Calu3 (cell line): ENCODE results near the gene NCOA1. TPM values are rescaled to one million over a fixed set of nuclear protein-coding genes. Genes with fewer than 3 reads are reported as not detected.

Experiments used
- BruUV-seq: library from RNA; stranded (reverse); fragments of 400-500 nt; replicated peaks from 2 replicates; lab custom pipeline; 2021; lab: Mats Ljungman, UMichigan
- CTCF ChIA-PET: fragments of 300-600 bp; sonication (Branson Sonifier 250); formaldehyde crosslinking; loops from one replicate; lab custom pipeline; 2022; ENCODE audit warnings: antibody characterized with exemption; lab: Charles Lee
- DNase-seq: peaks from one replicate; pipeline ENCODE4 v3.0.0; 2022
- H3K27ac Mint-ChIP-seq: one replicate; pipeline ENCODE4 v1.8.0; 2022; ENCODE audit warnings: mixed read lengths; ENCODE audit not compliant: unreplicated experiment
- H3K27me3 Mint-ChIP-seq: one replicate; pipeline ENCODE4 v1.8.0; 2022; ENCODE audit warnings: mixed read lengths; ENCODE audit not compliant: unreplicated experiment
- H3K36me3 Mint-ChIP-seq: one replicate; pipeline ENCODE4 v1.8.0; 2022; ENCODE audit warnings: mild to moderate bottlenecking, moderate library complexity, mixed read lengths; ENCODE audit not compliant: insufficient read depth, unreplicated experiment
- H3K4me1 Mint-ChIP-seq: one replicate; pipeline ENCODE4 v1.8.0; 2022; ENCODE audit warnings: mild to moderate bottlenecking, low read depth, mixed read lengths; ENCODE audit not compliant: unreplicated experiment
- H3K4me3 Mint-ChIP-seq: one replicate; pipeline ENCODE4 v1.8.0; 2022; ENCODE audit warnings: mild to moderate bottlenecking, low read depth, moderate library complexity, mixed read lengths; ENCODE audit not compliant: unreplicated experiment
- H3K9me3 Mint-ChIP-seq: one replicate; pipeline ENCODE4 v1.8.0; 2022; ENCODE audit warnings: low read depth, mixed read lengths; ENCODE audit not compliant: unreplicated experiment
- intact Hi-C: fragments of 100-400 bp; cut with micrococcal nuclease; formaldehyde crosslinking; loops from one replicate; pipeline ENCODE4 v1.10.0; 2022; ENCODE audit not compliant: unreplicated experiment
- total RNA-seq: library from RNA; stranded (reverse); gene quantifications from 2 replicates; pipeline ENCODE4 v1.2.3, GENCODE V29; 2022
- TF ChIP-seq, protein P1 (sequence below): fragments of 200-600 bp; IDR thresholded peaks from one replicate; pipeline ENCODE4 v1.8.0; 2022; ENCODE audit warnings: antibody characterized with exemption; ENCODE audit not compliant: unreplicated experiment

NCOA1 gene
- total RNA-seq, 1 experiment from 2014 or later, result 14.8 TPM

DNA sequence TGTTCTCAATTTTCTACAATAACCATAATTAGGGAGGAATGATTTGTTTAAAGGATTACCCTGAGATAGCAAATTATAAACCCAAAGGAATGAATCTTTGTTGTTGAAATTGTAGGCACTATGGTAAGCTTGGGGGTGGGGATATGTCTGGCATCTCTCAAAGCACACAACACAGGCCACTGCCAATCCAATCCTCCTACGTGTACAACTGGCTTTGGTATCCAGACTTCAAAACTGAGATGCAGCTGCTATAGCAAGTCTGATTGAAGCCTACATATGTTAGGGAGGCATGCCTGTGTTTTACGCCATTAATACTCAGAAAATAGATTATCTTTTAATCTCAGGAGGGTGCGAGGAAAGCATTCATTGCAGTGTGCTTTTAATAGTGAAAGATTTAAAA is 5.9 kb upstream of the NCOA1 start:
- CTCF ChIA-PET, result no interaction called here
- no TSS peak for BruUV-seq
- TF ChIP-seq, protein P1, sequence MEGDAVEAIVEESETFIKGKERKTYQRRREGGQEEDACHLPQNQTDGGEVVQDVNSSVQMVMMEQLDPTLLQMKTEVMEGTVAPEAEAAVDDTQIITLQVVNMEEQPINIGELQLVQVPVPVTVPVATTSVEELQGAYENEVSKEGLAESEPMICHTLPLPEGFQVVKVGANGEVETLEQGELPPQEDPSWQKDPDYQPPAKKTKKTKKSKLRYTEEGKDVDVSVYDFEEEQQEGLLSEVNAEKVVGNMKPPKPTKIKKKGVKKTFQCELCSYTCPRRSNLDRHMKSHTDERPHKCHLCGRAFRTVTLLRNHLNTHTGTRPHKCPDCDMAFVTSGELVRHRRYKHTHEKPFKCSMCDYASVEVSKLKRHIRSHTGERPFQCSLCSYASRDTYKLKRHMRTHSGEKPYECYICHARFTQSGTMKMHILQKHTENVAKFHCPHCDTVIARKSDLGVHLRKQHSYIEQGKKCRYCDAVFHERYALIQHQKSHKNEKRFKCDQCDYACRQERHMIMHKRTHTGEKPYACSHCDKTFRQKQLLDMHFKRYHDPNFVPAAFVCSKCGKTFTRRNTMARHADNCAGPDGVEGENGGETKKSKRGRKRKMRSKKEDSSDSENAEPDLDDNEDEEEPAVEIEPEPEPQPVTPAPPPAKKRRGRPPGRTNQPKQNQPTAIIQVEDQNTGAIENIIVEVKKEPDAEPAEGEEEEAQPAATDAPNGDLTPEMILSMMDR, result no peak
- Mint-ChIP-seq H3K4me1 (peaks cover 26% of the 10 kb centered on the region), H3K36me3 (peaks cover 5% of the 10 kb centered on the region), H3K27me3 (no peaks in the 10 kb centered on the region), H3K9me3 (no peaks in the 10 kb centered on the region), H3K27ac (no peak overlapping the region), H3K4me3 (no peak overlapping the region)
- DNase-seq, result no peak
- intact Hi-C loops, result no loop called here

DNA sequence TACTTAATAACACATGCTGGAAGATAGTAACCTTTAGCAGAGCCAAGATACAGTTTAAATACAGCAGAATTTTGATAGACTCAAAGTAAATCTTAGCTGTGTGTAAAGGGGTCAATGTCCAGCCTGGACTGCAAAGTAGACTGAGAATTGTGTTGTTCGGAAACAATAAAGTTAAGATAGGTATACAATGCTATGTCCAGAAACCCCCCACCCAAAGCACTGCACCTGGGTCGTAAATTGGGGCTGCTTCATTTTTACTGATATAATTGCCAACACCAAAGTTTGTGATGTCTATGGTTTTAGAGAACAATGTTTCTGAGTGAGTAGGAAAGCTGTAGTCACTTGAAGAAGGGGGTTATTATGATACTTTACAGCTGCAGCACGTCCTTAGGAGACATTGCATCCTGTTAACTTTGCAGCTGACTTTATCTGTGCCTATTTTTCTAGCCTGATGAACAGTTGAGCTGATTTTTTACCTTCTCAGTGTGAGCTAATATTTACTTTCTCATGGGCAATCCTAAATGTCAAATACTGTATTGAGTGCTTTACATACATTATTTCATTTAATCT is 4.3 kb upstream of the NCOA1 start:
- intact Hi-C loops, result no loop called here
- BruUV-seq, result no TSS peak
- H3K27ac Mint-ChIP-seq, result no peak overlapping the region
- TF ChIP-seq, protein P1, result no peak
- no peak overlapping the region for H3K4me3 Mint-ChIP-seq
- DNase-seq, result no peak
- peaks cover 24% of the 10 kb centered on the region for H3K4me1 Mint-ChIP-seq
- CTCF ChIA-PET, result no interaction called here
- H3K36me3 Mint-ChIP-seq, result peaks cover 17% of the 10 kb centered on the region
- H3K9me3 Mint-ChIP-seq, result no peaks in the 10 kb centered on the region
- H3K27me3 Mint-ChIP-seq, result no peaks in the 10 kb centered on the region

DNA sequence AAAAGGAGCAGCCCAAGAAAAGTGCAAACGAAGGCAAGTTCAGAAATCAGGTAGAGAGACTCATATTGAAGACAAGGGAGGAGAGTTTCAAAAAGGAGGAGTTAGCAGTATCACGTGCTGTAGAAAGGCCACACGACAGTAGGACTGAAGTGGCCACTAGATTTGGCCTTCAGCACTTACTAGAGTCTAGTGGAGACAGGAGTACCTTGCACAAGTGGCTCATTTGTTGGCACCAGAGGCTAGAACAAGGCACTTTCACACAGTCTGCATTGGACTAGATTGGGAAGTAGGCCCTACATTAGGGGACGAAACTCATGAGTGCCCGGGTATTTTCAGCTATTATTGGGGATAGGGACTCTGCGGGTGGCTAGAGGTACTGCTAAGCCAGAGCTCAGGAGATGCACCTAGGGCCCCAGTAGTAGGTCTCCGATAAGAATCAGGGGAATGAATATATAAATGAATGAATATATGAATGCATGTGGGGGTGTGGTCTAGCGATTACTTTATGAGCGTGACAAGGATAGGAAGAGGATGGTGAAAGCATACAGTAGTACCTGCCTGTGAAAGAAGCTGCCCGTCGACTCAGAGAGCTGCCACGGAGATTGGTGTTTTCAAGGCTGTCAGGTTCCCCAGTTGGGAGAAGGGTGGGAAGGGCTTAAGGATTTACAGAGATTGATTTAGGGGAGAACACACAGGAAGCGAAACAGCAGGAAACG is 1.4 kb upstream of the NCOA1 start:
- no TSS peak for BruUV-seq
- TF ChIP-seq, protein P1, result no peak
- DNase-seq, result no peak
- H3K27ac Mint-ChIP-seq, result peak overlapping the region; percentile 33
- peaks cover 9% of the 10 kb centered on the region for H3K27me3 Mint-ChIP-seq
- intact Hi-C loops, result no loop called here
- no peaks in the 10 kb centered on the region for H3K9me3 Mint-ChIP-seq
- peak overlapping the region; percentile 79 for H3K4me3 Mint-ChIP-seq
- H3K4me1 Mint-ChIP-seq, result peaks cover 37% of the 10 kb centered on the region
- CTCF ChIA-PET, result interaction anchor here (0.6 to 0.7 kb wide), 3 partner anchors 32 to 413 kb away, joined by 3 to 7 read pairs (median 3); no protein-coding TSS in a partner anchor
- H3K36me3 Mint-ChIP-seq, result peaks cover 27% of the 10 kb centered on the region

GRCh38 chr2:24490181-24490689 is 819 bp upstream of the NCOA1 start:
- H3K4me3 Mint-ChIP-seq, result peak overlapping the region; percentile 79
- peak overlapping the region; percentile 33 for H3K27ac Mint-ChIP-seq
- peaks cover 27% of the 10 kb centered on the region for H3K36me3 Mint-ChIP-seq
- H3K27me3 Mint-ChIP-seq, result peaks cover 9% of the 10 kb centered on the region
- CTCF ChIA-PET, result interaction anchor here (0.6 to 0.7 kb wide), 3 partner anchors 33 to 413 kb away, joined by 3 to 7 read pairs (median 3); no protein-coding TSS in a partner anchor
- H3K9me3 Mint-ChIP-seq, result no peaks in the 10 kb centered on the region
- DNase-seq, result peak; percentile 17
- peaks cover 37% of the 10 kb centered on the region for H3K4me1 Mint-ChIP-seq
- BruUV-seq, result no TSS peak
- intact Hi-C loops, result no loop called here
- TF ChIP-seq, protein P1, result no peak
